GM19468 (cell line): ENCODE measurements around the gene CCDC40.
"Not testable (repeated sequence)": the region's sequence is repeated elsewhere in the genome, so short reads cannot be mapped to it uniquely, and the experiment has no call there.

Source experiments
- ATAC-seq: cut with Tn5 transposase; IDR thresholded peaks from one replicate; pipeline ENCODE4 v1.9.1; 2021; ENCODE audit warnings: mild to moderate bottlenecking, moderate library complexity, moderate number of reproducible peaks; ENCODE audit not compliant: unreplicated experiment; ENCODE audit errors: extremely low read depth

CCDC40 gene

GRCh38 chr17:80035937-80036714 is at the start of gene CCDC40:
Gene CCDC40, plus strand, starts transcription at chr17:80036642. Its CDS starts 21 bp downstream, at chr17:80036663.
- no peak for ATAC-seq

- ATAC-seq = no peak
Observed at GRCh38 chr17:79987187-79987934, 49.1 kb upstream of the CCDC40 start.

- no peak for ATAC-seq
Observed at GRCh38 chr17:79987935-79988184, 48.6 kb upstream of the CCDC40 start.

GRCh38 chr17:79988185-79988971 is 48.1 kb upstream of the CCDC40 start:
- no peak for ATAC-seq

GRCh38 chr17:79989106-79989835 is 47.2 kb upstream of the CCDC40 start:
- no peak for ATAC-seq

GRCh38 chr17:79990051-79990592 is 46.3 kb upstream of the CCDC40 start:
- no peak for ATAC-seq

- no peak for ATAC-seq
Observed at GRCh38 chr17:79990704-79991103, 45.7 kb upstream of the CCDC40 start.

GRCh38 chr17:79991140-79991923 is 45.1 kb upstream of the CCDC40 start:
- ATAC-seq = no peak

GRCh38 chr17:79991924-79992648 is 44.4 kb upstream of the CCDC40 start:
- no peak for ATAC-seq

- ATAC-seq = no peak
Observed at GRCh38 chr17:79992649-79993389, 43.6 kb upstream of the CCDC40 start.

GRCh38 chr17:79993390-79994227 is 42.8 kb upstream of the CCDC40 start:
- ATAC-seq = no peak

GRCh38 chr17:79994228-79994569 is 42.2 kb upstream of the CCDC40 start:
- ATAC-seq = not testable (repeated sequence)

GRCh38 chr17:79994602-79995001 is 41.8 kb upstream of the CCDC40 start:
- ATAC-seq = no peak

GRCh38 chr17:79995696-79996095 is 40.7 kb upstream of the CCDC40 start:
- no peak for ATAC-seq

GRCh38 chr17:79996291-79996690 is 40.2 kb upstream of the CCDC40 start:
- ATAC-seq = no peak

- no peak for ATAC-seq
Observed at GRCh38 chr17:79997011-79997660, 39.3 kb upstream of the CCDC40 start.

GRCh38 chr17:80000136-80000535 is 36.3 kb upstream of the CCDC40 start:
- ATAC-seq = no peak
